H1 (cell line): Measurements from ENCODE around the gene CDC42EP3.

Experiments
- EZH2 ChIP-seq: fragments of 200-600 bp; sonication (generic); IDR thresholded peaks from 2 replicates; pipeline ENCODE4 v1.7.1; 2012; ENCODE audit warnings: low read depth, mild to moderate bottlenecking, moderate library complexity, low read length, inconsistent platforms; ENCODE audit not compliant: severe bottlenecking
- KDM5A ChIP-seq: fragments of 200-600 bp; IDR thresholded peaks from 2 replicates; pipeline ENCODE4 v1.7.1; 2012; ENCODE audit warnings: mild to moderate bottlenecking, low read length, inconsistent platforms, mixed read lengths
- POLR2A ChIP-seq, 2 experiments: IDR thresholded peaks; 1 replicate in 1 of 2; 2 replicates in 1 of 2; pipeline ENCODE4 v1.6.1; 2011; ENCODE audit warnings: low read depth in 2 of 2, low read length in 2 of 2, mild to moderate bottlenecking in 2 of 2; ENCODE audit errors: control extremely low read depth in 1 of 2
- RFX5 ChIP-seq: IDR thresholded peaks from 2 replicates; pipeline ENCODE4 v1.6.1; 2011; ENCODE audit warnings: low read depth, low read length, improper control_type of control experiment, borderline replicate concordance
- SIN3A ChIP-seq, 2 experiments: IDR thresholded peaks in 1 of 2; conservative IDR thresholded peaks in 1 of 2; 2 replicates each; pipeline ENCODE4 v1.6.1; 2011 to 2012; ENCODE audit warnings: low read length in 2 of 2, improper control_type of control experiment in 1 of 2, low read depth in 1 of 2, mild to moderate bottlenecking in 1 of 2
- SP1 ChIP-seq: IDR thresholded peaks from 2 replicates; pipeline ENCODE4 v1.6.1; 2011; ENCODE audit warnings: low read depth, low read length
- SRF ChIP-seq: IDR thresholded peaks from 2 replicates; pipeline ENCODE4 v1.6.1; 2011; ENCODE audit warnings: mild to moderate bottlenecking, low read depth, low read length, moderate library complexity
- USF2 ChIP-seq: IDR thresholded peaks from 2 replicates; pipeline ENCODE4 v1.6.1; 2011; ENCODE audit warnings: low read length, improper control_type of control experiment
- YY1 ChIP-seq: IDR thresholded peaks from 2 replicates; pipeline ENCODE4 v1.6.1; 2011; ENCODE audit warnings: low read depth, mild to moderate bottlenecking, low read length
- TF ChIP-seq, protein P1 (sequence below), 3 experiments: IDR thresholded peaks; 1 replicate in 2 of 3; 2 replicates in 1 of 3; pipeline versions ENCODE4 v1.5.1 to v1.6.1; 2011; ENCODE audit warnings: low read length in 3 of 3, mild to moderate bottlenecking in 3 of 3, inconsistent platforms in 2 of 3, low read depth in 1 of 3, moderate library complexity in 1 of 3; ENCODE audit not compliant: insufficient read depth in 1 of 3; ENCODE audit errors: control extremely low read depth in 1 of 3

- TF ChIP-seq SRF (no peak), POLR2A (IDR thresholded peaks at IDR 0.05; ENCODE audit: control extremely low read depth in 1 of 2, low read depth in 2 of 2, low read length in 2 of 2) (no peak), USF2 (no peak), RFX5 (no peak), KDM5A (no peak), SIN3A (conservative IDR thresholded peaks at IDR 0.05 in 1 of 2, IDR thresholded peaks at IDR 0.05 in 1 of 2; ENCODE audit: low read depth in 1 of 2, low read length in 2 of 2) (no peak), EZH2 (no peak), SP1 (no peak), YY1 (no peak)
- TF ChIP-seq, protein P1, sequence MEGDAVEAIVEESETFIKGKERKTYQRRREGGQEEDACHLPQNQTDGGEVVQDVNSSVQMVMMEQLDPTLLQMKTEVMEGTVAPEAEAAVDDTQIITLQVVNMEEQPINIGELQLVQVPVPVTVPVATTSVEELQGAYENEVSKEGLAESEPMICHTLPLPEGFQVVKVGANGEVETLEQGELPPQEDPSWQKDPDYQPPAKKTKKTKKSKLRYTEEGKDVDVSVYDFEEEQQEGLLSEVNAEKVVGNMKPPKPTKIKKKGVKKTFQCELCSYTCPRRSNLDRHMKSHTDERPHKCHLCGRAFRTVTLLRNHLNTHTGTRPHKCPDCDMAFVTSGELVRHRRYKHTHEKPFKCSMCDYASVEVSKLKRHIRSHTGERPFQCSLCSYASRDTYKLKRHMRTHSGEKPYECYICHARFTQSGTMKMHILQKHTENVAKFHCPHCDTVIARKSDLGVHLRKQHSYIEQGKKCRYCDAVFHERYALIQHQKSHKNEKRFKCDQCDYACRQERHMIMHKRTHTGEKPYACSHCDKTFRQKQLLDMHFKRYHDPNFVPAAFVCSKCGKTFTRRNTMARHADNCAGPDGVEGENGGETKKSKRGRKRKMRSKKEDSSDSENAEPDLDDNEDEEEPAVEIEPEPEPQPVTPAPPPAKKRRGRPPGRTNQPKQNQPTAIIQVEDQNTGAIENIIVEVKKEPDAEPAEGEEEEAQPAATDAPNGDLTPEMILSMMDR (IDR thresholded peaks at IDR 0.05; ENCODE audit: control extremely low read depth in 1 of 3, insufficient read depth in 1 of 3, low read depth in 1 of 3, low read length in 3 of 3), result no peak
These were observed 21.3 kb upstream of the CDC42EP3 start for GRCh38 chr2:37692711-37693110.
